Measurements from ENCODE around the gene SCNN1B. TPM values are rescaled to one million over a fixed set of nuclear protein-coding genes. Genes with fewer than 3 reads are reported as not detected.

The SCNN1B gene
- total RNA-seq, 3 donors from 2014 or later (not counting 1 experiment from before 2014, with no cell fraction given), result not detected

DNA sequence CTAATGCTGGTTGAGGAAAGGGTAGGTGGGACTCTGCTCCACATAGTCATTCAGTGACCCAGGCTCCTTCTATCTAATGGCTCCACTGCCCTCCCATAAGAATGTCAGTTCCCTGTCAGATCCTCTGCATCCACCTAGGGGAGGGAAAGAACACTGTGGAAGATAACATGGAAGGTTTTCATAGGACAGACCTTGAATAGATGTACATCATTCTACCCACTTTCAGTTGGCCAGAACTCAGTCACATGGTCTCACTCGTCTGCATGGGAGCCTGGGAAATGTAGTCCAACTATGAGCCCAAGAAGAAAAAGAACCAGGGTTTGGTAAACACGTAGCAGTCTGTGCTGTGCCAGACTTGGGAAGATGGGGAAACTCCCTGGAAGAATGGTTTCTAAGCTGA, 27.1 kb upstream of the SCNN1B start:
- H3K36me3 Mint-ChIP-seq, result no peaks in the 10 kb centered on the region
- no peak for TF ChIP-seq CTCF (IDR thresholded peaks at IDR 0.05)
- ATAC-seq (no peak), DNase-seq (no peak)
- no peak overlapping the region for H3K27ac Mint-ChIP-seq
- H3K9me3 ChIP-seq (ENCODE audit: control insufficient read depth, insufficient read depth, low read length), result no peaks in the 10 kb centered on the region
- no peak overlapping the region for H3K4me3 Mint-ChIP-seq
- H3K4me3 ChIP-seq (ENCODE audit: low read length), result no peak overlapping the region
- 58% methylated on average over 2 of the region's 2 CpGs for WGBS (ENCODE audit: insufficient coverage)
- H3K4me1 ChIP-seq (ENCODE audit: control insufficient read depth, insufficient read depth, low read length), result no peaks in the 10 kb centered on the region
- H3K27ac ChIP-seq (ENCODE audit: low read length), result no peak overlapping the region
- no peaks in the 10 kb centered on the region for H3K27me3 ChIP-seq (ENCODE audit: control insufficient read depth, insufficient read depth, low read length)
- no peaks in the 10 kb centered on the region for H3K4me1 Mint-ChIP-seq
- no peaks in the 10 kb centered on the region for H3K9me3 Mint-ChIP-seq
- H3K27me3 Mint-ChIP-seq (ENCODE audit: low read depth in 2 of 2), result peaks cover 17 to 20% of the 10 kb centered on the region in 2 donors
- H3K36me3 ChIP-seq (ENCODE audit: control insufficient read depth, insufficient read depth, low read length), result no peaks in the 10 kb centered on the region
- intact Hi-C loops (cut with micrococcal nuclease), result no loop called here

- intact Hi-C loops (cut with micrococcal nuclease), result no loop called here
Observed at GRCh38 chr16:23276821-23277220, 25.3 kb upstream of the SCNN1B start.

GRCh38 chr16:23278031-23278430, 24.1 kb upstream of the SCNN1B start:
- no peak overlapping the region for H3K4me3 Mint-ChIP-seq
- 78% methylated on average over 2 of the region's 2 CpGs for WGBS (ENCODE audit: insufficient coverage)
- TF ChIP-seq CTCF (IDR thresholded peaks at IDR 0.05), result no peak

More at GRCh38 chr16:23276821-23277220, 25.3 kb upstream of the SCNN1B start:
- H3K4me3 ChIP-seq (ENCODE audit: low read length), result no peak overlapping the region
- H3K4me3 Mint-ChIP-seq, result no peak overlapping the region
- H3K36me3 Mint-ChIP-seq, result no peaks in the 10 kb centered on the region
- no peaks in the 10 kb centered on the region for H3K4me1 Mint-ChIP-seq
- H3K4me1 ChIP-seq (ENCODE audit: control insufficient read depth, insufficient read depth, low read length), result no peaks in the 10 kb centered on the region
- no peak for TF ChIP-seq CTCF (IDR thresholded peaks at IDR 0.05)
- DNase-seq (no peak), ATAC-seq (no peak)
- H3K27me3 ChIP-seq (ENCODE audit: control insufficient read depth, insufficient read depth, low read length), result no peaks in the 10 kb centered on the region
- H3K27ac ChIP-seq (ENCODE audit: low read length), result no peak overlapping the region
- H3K27me3 Mint-ChIP-seq (ENCODE audit: low read depth in 2 of 2), result peaks cover 17 to 20% of the 10 kb centered on the region in 2 donors
- no peaks in the 10 kb centered on the region for H3K9me3 ChIP-seq (ENCODE audit: control insufficient read depth, insufficient read depth, low read length)
- 33% methylated on average over 4 of the region's 4 CpGs for WGBS (ENCODE audit: insufficient coverage)
- H3K36me3 ChIP-seq (ENCODE audit: control insufficient read depth, insufficient read depth, low read length), result no peaks in the 10 kb centered on the region
- H3K27ac Mint-ChIP-seq, result no peak overlapping the region
- no peaks in the 10 kb centered on the region for H3K9me3 Mint-ChIP-seq

GRCh38 chr16:23279721-23280153, 22.4 kb upstream of the SCNN1B start:
- Histone ChIP-seq H3K27me3 (ENCODE audit: control insufficient read depth, insufficient read depth, low read length) (no peaks in the 10 kb centered on the region), H3K4me3 (ENCODE audit: low read length) (no peak overlapping the region), H3K4me1 (ENCODE audit: control insufficient read depth, insufficient read depth, low read length) (no peaks in the 10 kb centered on the region), H3K9me3 (ENCODE audit: control insufficient read depth, insufficient read depth, low read length) (no peaks in the 10 kb centered on the region), H3K36me3 (ENCODE audit: control insufficient read depth, insufficient read depth, low read length) (no peaks in the 10 kb centered on the region), H3K27ac (ENCODE audit: low read length) (no peak overlapping the region)
- ATAC-seq, result no peak
- TF ChIP-seq CTCF (IDR thresholded peaks at IDR 0.05), result no peak
- H3K4me1 Mint-ChIP-seq, result no peaks in the 10 kb centered on the region
- no peak for DNase-seq
- no peaks in the 10 kb centered on the region for H3K36me3 Mint-ChIP-seq
- H3K27me3 Mint-ChIP-seq (ENCODE audit: low read depth in 2 of 2), result peaks cover 14 to 16% of the 10 kb centered on the region in 2 donors
- H3K4me3 Mint-ChIP-seq, result no peak overlapping the region
- H3K9me3 Mint-ChIP-seq, result no peaks in the 10 kb centered on the region
- intact Hi-C loops (cut with micrococcal nuclease), result no loop called here
- WGBS (ENCODE audit: insufficient coverage), result 38% methylated on average over 9 of the region's 9 CpGs
- no peak overlapping the region for H3K27ac Mint-ChIP-seq

More at GRCh38 chr16:23278031-23278430, 24.1 kb upstream of the SCNN1B start:
- Mint-ChIP-seq H3K9me3 (no peaks in the 10 kb centered on the region), H3K4me1 (no peaks in the 10 kb centered on the region), H3K36me3 (no peaks in the 10 kb centered on the region), H3K27ac (no peak overlapping the region), H3K27me3 (ENCODE audit: low read depth in 2 of 2) (peaks cover 17 to 20% of the 10 kb centered on the region in 2 donors)
- no peaks in the 10 kb centered on the region for H3K27me3 ChIP-seq (ENCODE audit: control insufficient read depth, insufficient read depth, low read length)
- no peaks in the 10 kb centered on the region for H3K36me3 ChIP-seq (ENCODE audit: control insufficient read depth, insufficient read depth, low read length)
- ATAC-seq, result no peak
- H3K4me3 ChIP-seq (ENCODE audit: low read length), result no peak overlapping the region
- no peak overlapping the region for H3K27ac ChIP-seq (ENCODE audit: low read length)
- DNase-seq, result no peak
- no peaks in the 10 kb centered on the region for H3K9me3 ChIP-seq (ENCODE audit: control insufficient read depth, insufficient read depth, low read length)
- intact Hi-C loops (cut with micrococcal nuclease), result no loop called here
- no peaks in the 10 kb centered on the region for H3K4me1 ChIP-seq (ENCODE audit: control insufficient read depth, insufficient read depth, low read length)
